ENCODE data around the gene AK5.

AK5 gene

DNA sequence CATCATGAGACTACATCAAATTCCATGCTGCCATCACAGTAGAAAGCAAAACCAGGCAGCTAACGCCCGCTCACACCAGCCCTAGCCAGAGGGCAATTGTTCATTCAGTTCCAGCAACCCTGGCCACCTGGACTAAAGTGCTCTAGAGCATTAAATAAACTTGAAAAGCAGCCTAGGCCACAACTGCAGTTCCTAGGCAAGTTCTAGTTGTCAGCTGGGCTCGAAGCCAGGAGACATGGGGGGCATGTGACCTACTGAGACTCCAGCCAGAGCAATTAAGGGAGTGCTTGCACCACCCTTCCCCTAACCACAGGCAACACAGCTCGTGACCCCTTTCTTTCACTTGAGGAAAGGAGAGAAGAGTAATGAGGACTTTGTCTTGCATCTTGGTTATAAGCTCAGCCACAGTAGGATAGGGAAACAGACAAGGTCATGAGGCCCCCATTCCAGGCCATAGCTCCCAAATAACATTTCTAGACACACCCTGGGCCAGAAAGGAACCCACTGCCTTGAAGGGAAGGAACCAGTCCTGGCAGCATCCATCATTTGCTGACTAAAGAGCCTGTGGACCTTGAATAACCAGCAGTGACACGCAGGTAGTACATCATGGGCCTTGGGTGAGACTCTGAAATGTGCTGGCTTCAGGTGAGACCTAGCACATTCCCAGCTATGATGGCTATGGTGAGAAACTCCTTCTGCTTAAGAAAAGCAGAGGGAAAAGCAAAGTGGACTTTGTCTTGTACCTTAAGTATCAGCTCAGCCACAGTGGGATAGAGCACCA lies 323.6 kb downstream of the AK5 start:
- TF ChIP-seq ZFX (IDR thresholded peaks at IDR 0.05; ENCODE audit: borderline replicate concordance) = no peak
- TF ChIP-seq, protein P1, sequence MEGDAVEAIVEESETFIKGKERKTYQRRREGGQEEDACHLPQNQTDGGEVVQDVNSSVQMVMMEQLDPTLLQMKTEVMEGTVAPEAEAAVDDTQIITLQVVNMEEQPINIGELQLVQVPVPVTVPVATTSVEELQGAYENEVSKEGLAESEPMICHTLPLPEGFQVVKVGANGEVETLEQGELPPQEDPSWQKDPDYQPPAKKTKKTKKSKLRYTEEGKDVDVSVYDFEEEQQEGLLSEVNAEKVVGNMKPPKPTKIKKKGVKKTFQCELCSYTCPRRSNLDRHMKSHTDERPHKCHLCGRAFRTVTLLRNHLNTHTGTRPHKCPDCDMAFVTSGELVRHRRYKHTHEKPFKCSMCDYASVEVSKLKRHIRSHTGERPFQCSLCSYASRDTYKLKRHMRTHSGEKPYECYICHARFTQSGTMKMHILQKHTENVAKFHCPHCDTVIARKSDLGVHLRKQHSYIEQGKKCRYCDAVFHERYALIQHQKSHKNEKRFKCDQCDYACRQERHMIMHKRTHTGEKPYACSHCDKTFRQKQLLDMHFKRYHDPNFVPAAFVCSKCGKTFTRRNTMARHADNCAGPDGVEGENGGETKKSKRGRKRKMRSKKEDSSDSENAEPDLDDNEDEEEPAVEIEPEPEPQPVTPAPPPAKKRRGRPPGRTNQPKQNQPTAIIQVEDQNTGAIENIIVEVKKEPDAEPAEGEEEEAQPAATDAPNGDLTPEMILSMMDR (IDR thresholded peaks at IDR 0.05) = no peak
- H3K27ac ChIP-seq = no peak overlapping the region

DNA sequence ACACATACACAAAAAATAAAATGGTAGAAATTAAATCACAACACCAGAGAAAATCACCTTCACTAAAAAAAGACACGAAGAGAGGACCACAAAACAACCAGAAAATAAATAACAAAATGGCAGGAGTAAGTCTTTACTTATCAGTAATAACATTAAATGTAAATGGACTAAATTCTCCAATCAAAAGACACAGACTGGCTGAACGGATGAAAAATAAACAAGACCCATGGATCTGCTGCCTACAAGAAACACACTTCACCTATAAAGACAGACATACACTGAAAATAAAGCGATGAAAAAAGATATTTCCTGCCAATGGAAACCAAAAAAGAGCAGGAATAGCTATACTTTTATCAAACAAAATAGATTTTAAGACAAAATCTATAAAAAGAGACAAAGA lies 327.1 kb downstream of the AK5 start:
- no peak for TF ChIP-seq ZFX (IDR thresholded peaks at IDR 0.05; ENCODE audit: borderline replicate concordance)
- TF ChIP-seq, protein P1 (IDR thresholded peaks at IDR 0.05) = no peak
- no peak overlapping the region for H3K27ac ChIP-seq

Measured in 22Rv1 (cell line).